ENCODE results near the gene TENM4.

DNA sequence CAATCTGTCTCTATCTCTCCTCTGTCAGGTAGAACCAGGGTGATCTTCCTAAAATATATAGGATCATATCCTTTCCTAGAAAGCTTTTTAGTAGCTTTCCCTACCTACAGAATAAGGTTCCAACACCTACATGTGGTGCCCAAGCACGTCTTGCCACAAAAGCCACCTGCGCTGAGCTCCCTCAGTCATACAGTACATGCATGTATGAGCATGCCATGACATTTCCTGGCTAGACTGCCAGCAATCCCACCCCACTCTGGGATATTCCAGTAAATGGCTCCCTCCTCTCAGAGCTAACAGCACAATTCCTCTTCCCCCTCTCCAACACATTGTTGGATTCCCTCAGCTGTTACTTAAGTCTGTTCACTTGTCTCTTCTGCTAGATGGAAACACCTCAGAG is 398.0 kb downstream of the TENM4 start:
- TF ChIP-seq POLR2A (IDR thresholded peaks at IDR 0.05) = no peak
- TF ChIP-seq, protein P1, sequence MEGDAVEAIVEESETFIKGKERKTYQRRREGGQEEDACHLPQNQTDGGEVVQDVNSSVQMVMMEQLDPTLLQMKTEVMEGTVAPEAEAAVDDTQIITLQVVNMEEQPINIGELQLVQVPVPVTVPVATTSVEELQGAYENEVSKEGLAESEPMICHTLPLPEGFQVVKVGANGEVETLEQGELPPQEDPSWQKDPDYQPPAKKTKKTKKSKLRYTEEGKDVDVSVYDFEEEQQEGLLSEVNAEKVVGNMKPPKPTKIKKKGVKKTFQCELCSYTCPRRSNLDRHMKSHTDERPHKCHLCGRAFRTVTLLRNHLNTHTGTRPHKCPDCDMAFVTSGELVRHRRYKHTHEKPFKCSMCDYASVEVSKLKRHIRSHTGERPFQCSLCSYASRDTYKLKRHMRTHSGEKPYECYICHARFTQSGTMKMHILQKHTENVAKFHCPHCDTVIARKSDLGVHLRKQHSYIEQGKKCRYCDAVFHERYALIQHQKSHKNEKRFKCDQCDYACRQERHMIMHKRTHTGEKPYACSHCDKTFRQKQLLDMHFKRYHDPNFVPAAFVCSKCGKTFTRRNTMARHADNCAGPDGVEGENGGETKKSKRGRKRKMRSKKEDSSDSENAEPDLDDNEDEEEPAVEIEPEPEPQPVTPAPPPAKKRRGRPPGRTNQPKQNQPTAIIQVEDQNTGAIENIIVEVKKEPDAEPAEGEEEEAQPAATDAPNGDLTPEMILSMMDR (IDR thresholded peaks at IDR 0.05) = no peak

Measured in heart left ventricle (tissue), 13 donors.